GM20000 (cell line): ENCODE measurements around the gene ARVCF.

Experiments used
- DNase-seq: peaks from one replicate; pipeline ENCODE4 v3.0.0; 2012; ENCODE audit warnings: low spot score
- TF ChIP-seq, protein P1 (sequence below): IDR thresholded peaks from 2 replicates; pipeline ENCODE4 v1.5.1; 2012; ENCODE audit warnings: mild to moderate bottlenecking, control low read depth; ENCODE audit errors: extremely low read depth, missing control alignments

ARVCF gene

GRCh38 chr22:20062043-20062765 lies 45.6 kb upstream of the ARVCF start:
- TF ChIP-seq, protein P1, sequence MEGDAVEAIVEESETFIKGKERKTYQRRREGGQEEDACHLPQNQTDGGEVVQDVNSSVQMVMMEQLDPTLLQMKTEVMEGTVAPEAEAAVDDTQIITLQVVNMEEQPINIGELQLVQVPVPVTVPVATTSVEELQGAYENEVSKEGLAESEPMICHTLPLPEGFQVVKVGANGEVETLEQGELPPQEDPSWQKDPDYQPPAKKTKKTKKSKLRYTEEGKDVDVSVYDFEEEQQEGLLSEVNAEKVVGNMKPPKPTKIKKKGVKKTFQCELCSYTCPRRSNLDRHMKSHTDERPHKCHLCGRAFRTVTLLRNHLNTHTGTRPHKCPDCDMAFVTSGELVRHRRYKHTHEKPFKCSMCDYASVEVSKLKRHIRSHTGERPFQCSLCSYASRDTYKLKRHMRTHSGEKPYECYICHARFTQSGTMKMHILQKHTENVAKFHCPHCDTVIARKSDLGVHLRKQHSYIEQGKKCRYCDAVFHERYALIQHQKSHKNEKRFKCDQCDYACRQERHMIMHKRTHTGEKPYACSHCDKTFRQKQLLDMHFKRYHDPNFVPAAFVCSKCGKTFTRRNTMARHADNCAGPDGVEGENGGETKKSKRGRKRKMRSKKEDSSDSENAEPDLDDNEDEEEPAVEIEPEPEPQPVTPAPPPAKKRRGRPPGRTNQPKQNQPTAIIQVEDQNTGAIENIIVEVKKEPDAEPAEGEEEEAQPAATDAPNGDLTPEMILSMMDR: no peak
- no peak for DNase-seq

DNA sequence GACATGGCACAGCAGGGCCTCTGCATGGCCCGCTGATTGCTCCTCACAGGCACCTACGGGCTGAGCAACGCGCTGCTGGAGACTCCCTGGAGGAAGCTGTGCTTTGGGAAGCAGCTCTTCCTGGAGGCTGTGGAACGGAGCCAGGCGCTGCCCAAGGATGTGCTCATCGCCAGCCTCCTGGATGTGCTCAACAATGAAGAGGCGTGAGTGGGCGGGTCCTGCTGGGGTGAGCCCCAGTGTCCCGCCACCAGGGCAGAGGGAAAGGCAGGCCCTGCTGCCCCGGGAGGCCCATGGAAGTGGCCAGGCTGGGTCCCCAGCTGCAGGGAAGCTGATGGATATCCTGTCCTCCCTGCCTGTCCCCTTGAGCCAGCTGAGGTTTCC lies 44.8 kb upstream of the ARVCF start:
- TF ChIP-seq, protein P1: no peak
- DNase-seq: no peak

- DNase-seq: no peak
- TF ChIP-seq, protein P1: no peak
Measured at GRCh38 chr22:20060700-20061480, 44.3 kb upstream of the ARVCF start.

DNA sequence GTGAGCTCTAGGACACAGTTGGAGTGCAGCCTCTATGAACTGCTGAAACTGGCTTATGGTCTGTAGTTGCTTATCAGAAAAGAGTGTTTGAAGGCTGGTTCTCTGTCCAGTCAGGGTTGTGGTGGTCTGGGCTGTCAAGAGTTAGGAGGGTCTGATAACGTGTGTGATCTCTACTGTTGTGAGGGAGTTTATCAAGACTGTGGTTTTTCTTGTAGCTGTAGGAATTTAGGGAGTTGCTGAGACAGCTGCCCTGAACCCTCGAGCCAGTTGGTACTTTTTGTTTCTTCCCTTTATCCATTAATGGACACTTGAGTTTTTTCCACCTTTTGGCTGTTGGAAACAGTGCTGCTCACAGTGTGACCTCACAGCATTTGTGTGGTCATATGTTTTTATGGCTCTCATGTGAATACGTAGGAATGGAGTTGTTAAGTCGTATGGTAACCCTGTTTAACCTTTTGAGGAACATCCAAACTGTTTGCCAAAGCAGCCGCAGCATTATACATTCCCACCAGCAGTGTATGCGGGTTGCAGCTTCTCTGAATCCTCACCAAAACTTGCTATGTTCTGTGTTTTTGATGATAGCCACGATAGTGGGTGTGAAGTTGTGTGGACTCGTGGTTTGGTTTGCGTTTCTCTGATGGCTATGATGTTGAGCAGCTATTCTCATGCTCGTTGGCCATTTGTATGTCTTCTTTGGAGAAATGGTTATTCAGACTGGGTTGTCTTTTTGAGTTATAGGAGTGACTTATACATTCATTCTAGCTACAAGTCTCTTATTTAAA lies 42.6 kb upstream of the ARVCF start:
- DNase-seq: no peak
- TF ChIP-seq, protein P1: no peak

DNA sequence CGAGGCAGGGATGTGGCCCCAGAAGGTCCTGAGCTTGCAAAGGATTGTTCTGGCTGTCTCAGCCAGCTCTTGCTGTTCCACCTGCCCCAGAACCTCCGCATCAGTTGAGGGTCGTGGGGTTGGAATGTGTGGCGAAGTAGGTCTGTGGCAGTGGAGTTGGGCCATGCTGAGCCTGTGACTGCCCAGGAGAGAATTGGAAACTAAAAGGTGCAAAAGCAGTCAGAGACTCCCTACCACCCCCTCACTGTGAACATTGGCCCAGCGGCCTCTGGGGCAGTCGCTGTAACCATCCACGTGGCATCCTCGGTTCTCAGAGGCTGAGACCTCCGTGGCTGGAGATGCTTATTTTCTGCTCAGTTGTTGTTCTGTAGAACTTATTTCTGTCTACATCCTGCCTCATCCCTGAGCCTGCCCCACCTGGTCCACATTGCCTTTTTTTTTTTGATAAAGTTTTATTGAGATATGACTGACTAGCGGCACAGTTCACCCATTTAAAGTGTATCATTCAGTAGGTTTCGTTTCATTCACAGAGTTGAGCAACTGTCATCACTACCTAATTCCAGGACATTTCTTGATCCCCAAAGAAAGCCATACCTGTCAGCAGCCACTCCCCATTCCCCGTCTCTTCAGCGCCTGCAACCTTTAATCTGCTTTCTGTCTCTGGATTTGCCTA lies 41.1 kb upstream of the ARVCF start:
- TF ChIP-seq, protein P1: no peak
- no peak for DNase-seq

GRCh38 chr22:20056696-20057386 lies 40.2 kb upstream of the ARVCF start:
- no peak for DNase-seq
- TF ChIP-seq, protein P1: no peak
